GM21786 (cell line): ENCODE results near the gene ANKRD18B.
"Not testable (repeated sequence)": the region's sequence is repeated elsewhere in the genome, so short reads cannot be mapped to it uniquely, and the experiment has no call there.

Experiments
- ATAC-seq: cut with Tn5 transposase; IDR thresholded peaks from one replicate; pipeline ENCODE4 v1.9.1; 2021; ENCODE audit not compliant: unreplicated experiment

ANKRD18B gene

DNA sequence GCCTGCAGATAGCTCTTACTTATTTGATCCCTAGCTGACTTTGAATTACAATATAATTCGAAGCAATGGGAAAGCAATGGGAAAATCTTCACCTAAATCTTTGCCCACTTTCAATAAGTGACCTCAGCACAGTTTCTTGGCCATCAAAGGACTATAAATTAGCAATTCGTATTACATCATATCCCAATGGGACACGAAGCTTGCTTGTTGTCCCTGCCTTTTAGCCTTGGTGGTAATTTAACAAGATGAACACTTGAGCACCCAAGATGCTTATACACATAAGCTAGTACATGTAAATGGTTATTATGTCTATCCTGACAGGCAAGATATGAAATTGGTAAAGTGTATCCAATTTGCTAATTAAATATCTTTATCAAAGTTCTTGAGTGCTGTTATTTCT lies 9.9 kb downstream of the ANKRD18B start:
- ATAC-seq: not testable (repeated sequence)

DNA sequence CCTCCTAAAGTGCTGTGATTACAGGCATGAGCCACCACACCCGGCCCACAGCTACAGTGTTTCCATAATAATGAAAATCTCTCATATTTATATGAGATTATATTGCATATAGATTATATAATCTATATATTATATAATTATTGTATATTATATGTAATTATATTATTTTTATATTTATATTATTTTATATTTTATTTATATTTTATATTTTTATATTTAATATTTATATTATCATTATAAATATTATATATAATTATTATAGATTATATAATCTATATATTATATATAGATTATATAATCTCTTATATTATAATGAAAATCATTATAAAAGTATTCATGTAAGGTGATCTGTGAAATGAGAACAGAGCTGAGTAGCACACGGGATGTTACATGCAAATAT lies 11.5 kb downstream of the ANKRD18B start:
- no peak for ATAC-seq

DNA sequence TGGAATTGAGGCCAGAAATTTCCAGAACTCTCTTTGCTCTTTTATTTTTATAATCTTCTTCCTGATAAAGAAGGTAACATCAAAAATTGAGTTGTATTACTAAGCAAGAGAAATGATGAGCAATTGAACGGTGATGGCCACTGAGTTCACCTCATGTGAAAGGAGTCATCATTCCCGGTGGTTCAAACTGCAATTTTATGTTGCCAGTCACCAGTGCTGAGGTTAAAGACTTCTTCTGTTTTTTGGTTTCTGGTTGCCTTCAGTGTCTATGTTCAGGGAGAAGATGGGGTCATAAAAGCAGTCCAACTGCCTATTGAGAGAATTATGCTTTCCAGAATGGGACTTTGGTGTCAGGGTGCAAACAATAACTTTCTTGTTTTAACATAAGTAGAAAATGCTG lies 19.4 kb downstream of the ANKRD18B start:
- ATAC-seq: not testable (repeated sequence)

DNA sequence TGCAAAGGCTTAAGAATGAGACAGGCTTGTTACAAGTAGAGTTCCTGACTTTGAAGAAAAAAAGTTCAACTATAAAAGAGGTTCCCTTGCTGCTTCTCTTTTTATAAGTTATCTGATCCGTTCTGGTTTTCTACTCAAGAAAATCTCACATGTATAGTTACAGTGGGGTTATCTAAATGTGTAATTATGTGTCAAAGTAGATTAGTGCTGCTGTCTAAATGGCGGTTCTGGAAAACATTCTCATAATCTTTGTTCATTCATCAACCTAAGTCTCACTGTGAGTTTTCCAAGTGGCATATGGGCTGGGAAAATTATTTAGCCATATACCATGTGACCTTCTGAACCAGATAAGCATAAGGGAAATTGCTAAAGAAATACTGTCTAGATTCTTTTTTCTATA lies 21.7 kb downstream of the ANKRD18B start:
- not testable (repeated sequence) for ATAC-seq

DNA sequence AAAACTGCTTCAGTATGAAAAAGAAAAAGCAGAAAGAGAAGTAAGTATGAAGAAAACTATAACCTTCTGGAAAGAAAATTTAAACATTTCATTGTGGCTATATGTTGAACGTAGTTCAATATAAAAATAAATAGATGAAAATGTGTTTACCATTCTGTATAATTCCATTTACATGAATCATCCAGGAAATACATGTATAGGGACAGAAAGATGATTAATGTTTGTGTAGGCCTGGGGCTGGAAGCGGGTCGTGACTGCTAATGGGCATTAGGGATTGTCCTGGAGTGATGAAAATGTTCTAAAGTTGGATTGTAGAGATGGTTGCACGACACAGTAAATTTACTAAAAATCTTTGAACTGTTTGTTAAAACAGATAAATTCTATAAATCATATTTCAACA lies 24.8 kb downstream of the ANKRD18B start:
- ATAC-seq: not testable (repeated sequence)

DNA sequence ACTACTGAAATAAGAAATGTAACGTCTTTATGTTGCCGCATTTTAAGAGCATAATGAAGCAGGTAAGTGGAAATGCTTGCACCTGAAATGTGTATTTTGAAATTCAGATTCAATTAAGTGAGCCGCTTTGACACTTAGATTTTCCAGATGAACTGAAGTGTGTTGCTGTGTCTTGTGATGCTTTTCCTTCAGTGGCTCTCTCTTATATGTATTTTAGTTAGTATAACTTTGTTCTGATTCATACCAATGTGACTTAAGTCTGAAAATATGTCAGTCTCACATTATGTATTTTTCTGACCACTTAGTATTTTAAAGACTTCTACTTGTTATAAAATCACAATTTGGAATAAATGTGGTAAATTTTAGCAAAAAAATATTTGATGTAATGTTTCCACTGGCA lies 25.4 kb downstream of the ANKRD18B start:
- not testable (repeated sequence) for ATAC-seq

DNA sequence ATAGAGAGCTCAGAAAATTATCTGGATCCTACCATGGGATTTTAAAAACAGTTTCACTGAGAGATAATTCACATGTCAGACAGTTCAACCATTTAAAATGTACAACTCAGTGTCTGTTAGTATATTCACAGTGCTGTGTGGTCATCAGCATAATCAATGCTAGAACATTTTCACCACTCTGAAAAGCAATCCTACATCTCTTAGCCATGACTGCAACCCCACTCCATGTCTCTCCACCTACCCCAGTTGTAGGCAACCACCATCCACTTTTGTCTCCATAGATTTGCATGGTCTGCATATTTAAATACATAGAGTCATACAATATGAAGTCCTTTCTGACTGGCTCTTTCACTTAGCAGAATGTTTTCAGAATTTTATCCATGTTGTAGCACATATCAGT lies 27.1 kb downstream of the ANKRD18B start:
- ATAC-seq: not testable (repeated sequence)

DNA sequence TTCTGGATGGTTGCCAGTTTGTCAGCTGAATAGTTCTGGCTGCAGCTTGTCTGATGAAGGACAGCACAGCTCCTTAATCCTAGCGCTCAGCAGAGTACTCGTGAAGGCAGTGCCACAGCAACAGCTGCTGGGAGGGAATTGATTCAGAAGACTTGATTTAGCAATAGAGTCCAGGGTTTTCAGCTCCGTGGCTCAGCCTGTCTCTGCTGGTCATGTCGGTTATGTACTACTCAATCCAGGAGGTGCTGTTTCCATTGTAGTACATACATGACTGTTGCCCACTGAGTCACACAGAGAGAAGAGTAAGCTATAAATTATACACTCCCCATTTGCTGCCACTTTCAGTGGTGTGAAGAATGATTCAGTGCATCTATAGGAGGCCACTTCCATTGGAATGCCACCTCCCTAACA lies 28.3 kb downstream of the ANKRD18B start:
- ATAC-seq: not testable (repeated sequence)

DNA sequence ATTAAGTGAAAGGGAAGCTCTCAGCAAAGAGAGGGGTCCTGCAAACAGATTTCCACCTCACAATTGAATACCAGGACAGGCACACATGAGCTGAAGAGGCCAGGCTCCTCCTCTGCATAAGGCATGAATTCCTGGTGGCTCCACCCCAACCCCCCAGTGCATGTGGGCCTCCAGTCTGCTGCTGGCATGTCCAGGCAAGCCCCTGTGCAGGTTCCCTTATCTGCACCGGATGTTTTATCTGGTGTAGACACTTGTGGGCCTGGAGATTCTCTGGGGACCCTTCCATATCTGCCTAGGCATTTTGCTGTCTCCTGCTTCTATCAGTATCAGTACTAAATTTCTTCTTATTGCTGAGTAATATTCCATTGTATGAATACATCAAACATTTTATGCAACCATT lies 36.2 kb downstream of the ANKRD18B start:
- ATAC-seq: not testable (repeated sequence)

DNA sequence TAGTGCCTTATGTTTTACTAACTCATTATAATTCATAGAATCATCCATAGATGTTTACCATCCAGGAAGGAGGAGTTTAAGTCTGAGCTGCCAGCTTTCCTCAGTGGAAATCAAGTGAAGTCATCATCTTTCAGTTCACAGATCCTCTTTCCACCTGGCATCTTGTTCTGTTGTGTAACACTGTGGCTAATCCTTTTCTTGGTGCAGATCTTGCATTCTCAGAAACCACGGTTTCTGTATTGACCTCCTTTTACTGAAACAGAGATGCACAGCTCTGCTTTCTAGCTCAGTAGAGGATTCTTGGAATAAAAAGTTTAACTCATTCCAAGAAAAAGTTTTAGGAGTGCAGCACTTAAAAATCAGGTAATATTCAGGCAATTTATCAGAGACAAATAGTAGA lies 38.1 kb downstream of the ANKRD18B start:
- ATAC-seq: not testable (repeated sequence)

DNA sequence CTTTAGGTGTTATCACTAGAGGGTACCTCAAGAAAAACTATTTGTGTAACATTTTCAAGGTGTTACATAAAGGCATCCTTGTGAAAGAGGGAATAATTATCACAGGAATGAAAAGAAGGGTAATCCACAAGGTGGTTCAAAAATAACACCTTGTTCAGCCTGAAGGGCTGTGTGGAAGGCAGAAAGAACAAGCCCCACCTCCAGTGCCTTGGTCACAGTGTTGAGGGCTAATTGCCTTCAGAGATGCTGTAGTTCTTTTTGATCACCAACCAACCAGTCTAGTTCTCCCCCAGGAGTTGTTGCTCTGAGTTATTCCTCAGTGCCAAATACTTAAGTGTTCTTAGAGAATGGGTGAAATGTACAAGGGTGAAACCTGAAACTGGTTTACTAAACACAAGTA lies 43.7 kb downstream of the ANKRD18B start:
- ATAC-seq: not testable (repeated sequence)

DNA sequence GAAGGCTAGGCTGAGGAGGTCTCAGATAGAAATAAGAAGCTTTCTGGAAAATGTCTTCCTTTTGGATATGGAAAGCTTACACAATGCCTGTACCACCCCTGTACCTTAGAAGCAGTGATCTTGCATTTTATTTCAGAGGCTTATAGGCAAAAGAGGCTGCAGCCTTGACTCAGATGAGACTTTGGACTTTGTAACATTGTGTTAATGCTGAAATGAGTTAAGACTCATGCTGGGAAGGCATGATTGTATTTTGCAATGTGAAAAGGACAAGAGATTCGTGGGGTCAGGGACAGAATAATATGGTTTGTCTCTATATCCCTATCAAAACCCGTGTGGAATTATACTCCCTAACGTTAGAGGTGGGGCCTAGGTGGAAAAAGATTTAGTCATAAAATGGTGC lies 53.7 kb downstream of the ANKRD18B start:
- not testable (repeated sequence) for ATAC-seq

DNA sequence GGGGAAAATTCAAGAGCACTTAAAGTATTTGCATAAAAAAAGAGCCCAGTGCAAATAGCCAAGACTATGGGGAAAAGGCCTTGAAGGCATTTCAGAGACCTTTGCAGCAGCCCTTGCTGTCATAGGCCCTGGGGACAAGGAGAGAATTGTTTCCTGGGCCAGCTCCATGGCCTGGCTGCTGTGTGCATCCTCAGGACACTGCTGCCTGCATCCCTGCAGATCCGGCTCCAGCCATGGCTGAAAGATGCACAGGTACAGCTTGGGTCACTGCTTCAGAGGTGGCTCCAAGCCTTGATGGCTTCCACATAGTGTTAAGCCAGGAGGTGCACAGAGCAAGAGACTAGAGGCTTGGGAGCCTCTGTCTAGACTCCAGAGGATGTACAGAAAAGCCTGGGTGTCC lies 55.9 kb downstream of the ANKRD18B start:
- ATAC-seq: not testable (repeated sequence)

DNA sequence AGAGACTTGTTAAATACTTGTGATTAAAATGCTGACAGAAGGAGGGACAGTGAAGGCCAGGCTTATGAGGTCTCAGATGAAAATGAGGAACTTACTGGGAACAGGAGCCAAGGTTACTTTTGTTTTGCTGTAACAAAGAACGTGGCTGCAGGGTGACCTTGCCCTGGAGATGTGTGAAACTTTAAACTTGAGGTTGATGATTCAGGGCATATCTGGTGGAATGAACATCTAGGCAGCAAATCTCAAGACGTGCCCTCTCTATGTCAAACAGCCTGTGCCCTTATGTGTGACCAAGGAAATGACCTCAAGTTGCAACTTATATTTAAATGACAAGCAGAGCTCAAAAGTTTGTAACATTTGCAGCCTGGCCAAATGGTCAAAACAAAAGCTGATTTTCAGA lies 58.6 kb downstream of the ANKRD18B start:
- not testable (repeated sequence) for ATAC-seq

DNA sequence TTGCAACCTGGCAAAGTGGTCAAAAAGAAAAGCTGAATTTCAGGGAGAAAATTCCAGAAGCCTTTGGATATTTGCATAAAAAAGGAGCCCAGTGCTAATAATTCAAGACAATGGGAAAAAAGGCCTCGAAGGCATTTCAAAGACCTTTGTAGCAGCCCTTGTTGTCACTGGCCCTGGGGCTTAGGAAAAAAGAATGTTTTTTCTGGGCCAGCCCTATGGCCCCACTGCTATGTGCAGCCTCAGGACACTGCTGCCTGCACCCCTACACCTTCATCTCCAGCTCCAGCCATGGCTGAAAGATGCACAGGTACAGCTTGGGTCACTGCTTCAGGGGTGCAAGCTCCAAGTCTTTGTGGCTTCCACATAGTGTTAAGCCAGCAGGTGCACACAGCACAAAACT lies 62.1 kb downstream of the ANKRD18B start:
- not testable (repeated sequence) for ATAC-seq

DNA sequence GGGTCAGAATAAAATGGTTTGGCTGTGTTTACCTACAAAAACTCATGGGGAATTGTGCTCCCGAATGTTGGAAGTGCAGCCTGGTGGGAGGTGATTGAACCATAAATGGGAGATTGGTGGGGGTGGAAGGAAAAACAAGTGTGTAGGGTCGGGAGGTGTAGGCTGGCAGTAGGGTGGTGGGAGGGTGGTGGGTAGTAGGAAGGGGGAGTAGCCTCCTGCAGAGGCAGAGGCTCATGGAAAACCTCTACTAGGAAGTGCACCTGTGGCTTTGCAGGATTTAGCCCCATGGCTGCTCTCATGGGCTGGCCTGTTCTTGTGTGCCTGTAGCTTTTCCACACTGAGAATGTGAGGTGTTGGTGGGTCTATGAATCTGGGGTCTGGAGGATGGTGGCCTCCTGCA lies 63.7 kb downstream of the ANKRD18B start:
- not testable (repeated sequence) for ATAC-seq

DNA sequence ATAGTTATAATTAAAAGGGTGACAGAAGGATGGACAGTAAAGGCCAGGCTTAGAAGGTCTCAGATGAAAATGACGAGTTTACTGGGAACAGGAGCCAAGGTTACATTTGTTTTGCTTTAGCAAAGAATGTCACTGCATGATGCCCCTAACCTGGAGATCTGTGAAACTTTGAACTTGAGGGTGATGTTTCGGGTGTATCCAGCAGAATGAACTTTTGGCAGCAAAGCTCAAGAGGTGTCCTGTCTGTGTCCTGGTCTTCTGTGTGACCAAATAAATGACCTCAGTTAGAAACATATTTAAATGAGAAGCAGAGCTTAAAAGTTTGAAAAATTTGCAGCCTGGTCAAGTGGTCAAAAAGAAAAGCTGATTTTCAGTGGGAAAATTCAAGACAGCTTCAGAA lies 64.8 kb downstream of the ANKRD18B start:
- ATAC-seq: not testable (repeated sequence)

DNA sequence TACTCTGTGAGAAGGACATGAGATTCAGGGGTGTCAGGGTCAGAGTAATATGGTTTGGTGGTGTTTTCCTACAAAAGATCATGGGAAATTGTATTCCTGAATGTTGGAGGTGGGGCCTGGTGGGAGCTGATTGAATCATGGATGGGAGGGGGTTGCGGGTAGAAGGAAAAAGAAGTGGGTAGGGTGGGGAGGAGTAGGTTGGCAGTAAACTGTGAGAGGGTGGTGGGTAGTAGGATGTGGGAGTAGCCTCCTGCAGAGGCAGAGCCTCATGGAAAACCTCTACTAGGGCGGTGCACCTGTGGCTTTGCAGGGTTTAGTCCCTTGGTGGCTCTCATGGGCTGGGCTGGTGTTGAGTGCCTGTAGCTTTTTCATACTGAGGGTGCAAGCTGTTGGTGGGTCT lies 66.8 kb downstream of the ANKRD18B start:
- not testable (repeated sequence) for ATAC-seq

DNA sequence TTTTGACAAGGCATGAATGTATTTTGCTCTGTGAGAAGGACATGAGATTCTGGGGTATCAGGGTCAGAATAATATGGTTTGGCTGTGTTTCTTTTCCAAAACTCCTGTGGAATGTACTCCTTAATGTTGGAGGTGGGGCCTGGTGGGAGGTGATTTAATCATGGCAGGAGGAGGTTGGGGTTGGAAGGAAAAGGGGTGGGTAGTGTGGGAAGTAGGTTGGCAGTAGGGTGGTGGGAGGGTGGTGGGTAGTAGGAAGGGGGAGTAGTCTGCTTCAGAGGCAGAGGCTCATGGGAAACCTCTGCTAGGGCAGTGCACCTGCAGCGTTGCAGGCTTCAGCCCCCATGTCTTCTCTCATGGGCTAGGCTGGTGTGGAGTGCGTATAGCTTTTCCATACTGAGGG lies 72.9 kb downstream of the ANKRD18B start:
- not testable (repeated sequence) for ATAC-seq

DNA sequence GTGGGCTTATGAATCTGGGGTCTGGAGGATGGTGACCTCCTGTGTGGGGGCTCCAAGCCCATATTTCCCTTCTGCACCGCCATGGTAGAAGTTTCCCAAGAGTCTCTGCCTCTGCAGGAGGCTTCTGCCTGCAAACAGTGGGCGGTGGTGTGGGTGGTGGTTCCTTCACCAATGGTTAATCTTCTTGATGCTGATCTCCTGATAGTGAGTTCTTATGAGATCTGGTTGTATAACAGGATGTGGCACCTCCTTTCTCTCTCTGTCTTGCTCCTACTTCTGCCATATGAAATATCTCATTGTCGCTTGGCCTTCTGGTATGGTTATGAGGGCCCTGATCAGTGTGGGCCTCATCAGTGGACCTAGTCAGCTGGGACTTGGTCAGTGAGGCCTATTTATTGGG lies 73.3 kb downstream of the ANKRD18B start:
- ATAC-seq: not testable (repeated sequence)

DNA sequence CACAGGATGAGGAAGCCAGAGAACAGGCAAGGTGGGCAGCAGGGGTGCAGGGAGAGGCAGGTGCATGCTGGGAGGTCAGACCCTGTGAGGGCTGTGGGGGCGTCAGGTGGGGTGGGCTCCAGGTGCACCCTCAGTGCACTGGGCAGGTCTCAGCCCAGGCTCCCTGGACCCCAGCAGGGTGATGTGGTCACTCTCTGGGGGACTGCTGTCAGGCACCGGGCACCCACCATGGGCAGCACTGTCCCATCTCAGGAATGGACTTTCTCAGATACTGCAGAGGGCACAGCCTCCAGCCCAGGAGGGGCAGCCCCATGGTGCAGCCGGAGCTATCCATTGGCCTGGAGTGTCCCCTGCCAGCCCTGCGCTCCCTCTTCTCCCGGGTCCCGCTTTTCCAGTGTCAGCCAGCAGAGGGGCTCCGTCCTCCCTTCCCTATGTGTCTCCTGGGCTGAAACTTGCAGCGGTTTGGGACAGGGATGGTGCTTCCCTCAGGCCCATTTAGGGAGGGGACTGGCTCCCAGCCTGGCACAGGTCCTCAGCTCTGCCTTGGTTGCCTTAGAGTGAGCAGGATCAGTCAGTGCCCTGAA lies 74.8 kb downstream of the ANKRD18B start:
- ATAC-seq: not testable (repeated sequence)

DNA sequence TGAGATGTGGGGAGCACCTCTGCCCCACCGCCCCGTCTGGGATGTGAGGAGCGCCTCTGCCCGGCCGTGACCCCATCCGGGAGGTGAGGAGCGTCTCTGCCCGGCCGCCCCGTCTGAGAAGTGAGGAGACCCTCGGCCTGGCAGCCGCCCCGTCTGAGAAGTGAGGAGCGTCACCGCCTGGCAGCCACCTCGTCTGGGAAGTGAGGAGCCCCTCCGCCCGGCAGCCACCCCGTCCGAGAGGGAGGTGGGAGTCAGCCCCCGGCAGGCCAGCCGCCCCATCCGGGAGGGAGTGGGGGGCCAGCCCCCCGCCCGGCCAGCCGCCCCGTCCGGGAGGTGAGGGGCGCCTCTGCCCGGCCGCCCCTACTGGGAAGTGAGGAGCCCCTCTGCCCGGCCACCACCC lies 76.9 kb downstream of the ANKRD18B start:
- not testable (repeated sequence) for ATAC-seq

DNA sequence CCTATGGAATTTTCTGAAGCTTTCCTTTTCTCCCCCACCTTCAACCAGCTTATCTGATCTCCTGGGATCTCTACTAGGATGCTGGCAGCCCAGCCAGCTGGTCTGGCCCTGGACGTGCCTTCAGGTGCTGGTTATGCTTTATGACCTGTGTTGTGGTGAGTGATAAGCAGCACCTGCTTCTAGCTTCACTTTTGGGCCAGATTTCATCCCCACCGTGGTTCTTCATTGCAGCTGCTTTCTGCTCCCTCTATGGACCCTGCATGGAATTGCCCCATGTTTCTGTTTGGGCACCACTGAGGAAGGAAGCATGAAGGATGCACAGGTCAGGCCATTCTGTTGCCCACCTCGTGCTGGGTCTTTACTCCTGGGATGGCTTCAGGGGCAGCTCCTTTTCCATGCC lies 80.2 kb downstream of the ANKRD18B start:
- not testable (repeated sequence) for ATAC-seq
